Esophagus muscularis mucosa (tissue), 4 donors: ENCODE measurements around the gene ZNF469. TPM values are rescaled to one million over a fixed set of nuclear protein-coding genes. Genes with fewer than 3 reads are reported as not detected.

ENCODE experiments used
- DNase-seq: peaks from one replicate; pipeline ENCODE4 v3.0.0-alpha.2; 2017; ENCODE audit errors: extremely low spot score
- H3K27ac ChIP-seq, 4 donors: fragments of 200-600 bp; sonication (generic); replicated peaks in 1 of 4; 1 replicate in 3 of 4; 2 replicates in 1 of 4; pipeline ENCODE4 v1.5.1; 2016 to 2019; ENCODE audit warnings: mild to moderate bottlenecking in 1 of 4
- H3K27me3 ChIP-seq, 4 donors: fragments of 200-600 bp; sonication (generic); one replicate each; pipeline versions ENCODE4 v1.5.1 to v1.6.0; 2016 to 2019
- H3K36me3 ChIP-seq, 4 donors: fragments of 200-600 bp; sonication (generic); one replicate each; pipeline ENCODE4 v1.5.1; 2016 to 2019
- H3K4me1 ChIP-seq, 4 donors: fragments of 200-600 bp; sonication (generic); one replicate each; pipeline ENCODE4 v1.5.1; 2016 to 2019
- H3K4me3 ChIP-seq, 4 donors: fragments of 200-600 bp; sonication (generic); 1 replicate in 2 of 4; 2 replicates in 2 of 4; pipeline ENCODE4 v1.5.1; 2016 to 2019; ENCODE audit warnings: mild to moderate bottlenecking in 4 of 4, moderate library complexity in 1 of 4
- H3K9me3 ChIP-seq, 4 donors: fragments of 200-600 bp; sonication (generic); 1 replicate in 3 of 4; 2 replicates in 1 of 4; pipeline ENCODE4 v1.5.1; 2016 to 2019
- CTCF ChIP-seq, 3 experiments: fragments of 200-600 bp in 2 of 3; fragments of 450-650 bp in 1 of 3; sonication (generic) in 2 of 3; IDR thresholded peaks; one replicate each; pipeline ENCODE4 v1.5.1; 2017 to 2019; ENCODE audit warnings: antibody characterized with exemption in 3 of 3, mild to moderate bottlenecking in 2 of 3, moderate library complexity in 1 of 3
- EP300 ChIP-seq: sonication (generic); formaldehyde crosslinking; IDR thresholded peaks from one replicate; pipeline ENCODE4 v1.6.1; 2017; ENCODE audit warnings: antibody characterized with exemption
- POLR2A ChIP-seq: fragments of 450-650 bp; IDR thresholded peaks from one replicate; pipeline ENCODE4 v1.6.1; 2017; ENCODE audit warnings: antibody characterized with exemption, moderate library complexity, mild to moderate bottlenecking, low read depth
- POLR2AphosphoS5 ChIP-seq, 2 donors: sonication (generic); formaldehyde crosslinking; IDR thresholded peaks; one replicate each; pipeline ENCODE4 v1.6.1; 2017; ENCODE audit warnings: antibody characterized with exemption in 2 of 2
- WGBS: methylation state at CpG from one replicate; pipeline ENCODE4 v1.1.5; 2018; 5-methylcytosine and 5-hydroxymethylcytosine counted together
- intact Hi-C: fragments of 100-400 bp; cut with DNase I; formaldehyde crosslinking; loops from one replicate; pipeline ENCODE4 v1.15.1; 2023
- total RNA-seq, 4 donors: library from RNA; depleted of rRNA; stranded (reverse); fragments of >200 nt; gene quantifications; one replicate each; pipeline versions ENCODE4 v1.1.0 to v1.2.1, GENCODE V29; 2016

Gene ZNF469
- total RNA-seq, 4 donors from 2014 or later: 1.2 to 3.7 (median 2.2) TPM

DNA sequence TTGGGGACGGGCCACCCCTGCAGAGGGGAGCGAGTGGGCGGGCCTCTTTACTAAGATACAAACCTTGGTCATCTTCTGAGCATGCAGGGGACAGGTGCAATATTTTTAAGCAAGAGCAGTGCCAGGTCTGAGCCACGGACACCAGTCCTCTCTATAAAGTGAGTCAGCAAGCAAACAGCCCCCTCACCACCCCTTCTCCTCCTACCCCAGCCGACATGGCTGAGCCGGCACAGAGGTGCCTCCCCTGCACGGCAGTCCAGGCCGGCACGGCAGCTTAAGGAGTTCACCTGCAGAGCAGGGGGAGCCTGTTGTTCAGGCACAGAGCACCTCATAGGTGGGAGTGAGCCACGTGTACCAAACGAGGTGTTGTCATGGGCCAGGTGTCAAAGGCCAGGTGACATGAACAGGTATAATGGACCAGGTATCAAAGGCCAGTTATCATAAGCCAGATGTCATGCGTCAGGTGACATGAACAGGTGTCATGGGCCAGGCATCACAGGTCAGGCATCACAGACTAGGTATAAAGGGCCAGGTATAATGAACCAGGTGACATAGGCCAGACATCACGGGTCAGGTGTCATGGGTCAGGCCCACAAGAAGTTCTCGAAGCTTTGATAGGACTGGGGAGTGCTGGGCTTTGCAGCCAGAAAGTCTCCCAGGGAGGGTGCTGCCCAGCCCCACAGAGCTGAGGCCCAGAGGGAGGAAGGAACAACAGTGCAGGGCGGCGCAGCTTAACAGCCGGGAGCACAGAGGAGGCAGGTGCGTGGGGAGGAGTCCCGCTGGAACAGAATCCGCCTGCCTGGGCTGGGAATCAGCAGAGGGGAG is 42.6 kb upstream of the ZNF469 start:
- no peaks in the 10 kb centered on the region for H3K27me3 ChIP-seq
- H3K4me1 ChIP-seq: no peaks in the 10 kb centered on the region
- intact Hi-C loops: no loop called here
- H3K27ac ChIP-seq: no peak overlapping the region
- DNase-seq: no peak
- H3K9me3 ChIP-seq: peaks cover 0 to 8% (median 0%) of the 10 kb centered on the region in 4 donors
- H3K36me3 ChIP-seq: no peaks in the 10 kb centered on the region
- 80% methylated on average over 20 of the region's 20 CpGs for WGBS
- H3K4me3 ChIP-seq: no peak overlapping the region
- TF ChIP-seq EP300 (no peak), CTCF (IDR thresholded peaks at IDR 0.05) (no peak), POLR2AphosphoS5 (IDR thresholded peaks at IDR 0.05) (no peak), POLR2A (no peak)

GRCh38 chr16:88340755-88341150 is 42.0 kb upstream of the ZNF469 start:
- DNase-seq: no peak
- intact Hi-C loops: no loop called here
- Histone ChIP-seq H3K27ac (no peak overlapping the region), H3K36me3 (no peaks in the 10 kb centered on the region), H3K4me3 (no peak overlapping the region), H3K27me3 (no peaks in the 10 kb centered on the region), H3K9me3 (peaks cover 0 to 8% (median 0%) of the 10 kb centered on the region in 4 donors), H3K4me1 (no peaks in the 10 kb centered on the region)
- TF ChIP-seq POLR2A: no peak
- no peak for TF ChIP-seq EP300
- 87% methylated on average over 7 of the region's 11 CpGs for WGBS

DNA sequence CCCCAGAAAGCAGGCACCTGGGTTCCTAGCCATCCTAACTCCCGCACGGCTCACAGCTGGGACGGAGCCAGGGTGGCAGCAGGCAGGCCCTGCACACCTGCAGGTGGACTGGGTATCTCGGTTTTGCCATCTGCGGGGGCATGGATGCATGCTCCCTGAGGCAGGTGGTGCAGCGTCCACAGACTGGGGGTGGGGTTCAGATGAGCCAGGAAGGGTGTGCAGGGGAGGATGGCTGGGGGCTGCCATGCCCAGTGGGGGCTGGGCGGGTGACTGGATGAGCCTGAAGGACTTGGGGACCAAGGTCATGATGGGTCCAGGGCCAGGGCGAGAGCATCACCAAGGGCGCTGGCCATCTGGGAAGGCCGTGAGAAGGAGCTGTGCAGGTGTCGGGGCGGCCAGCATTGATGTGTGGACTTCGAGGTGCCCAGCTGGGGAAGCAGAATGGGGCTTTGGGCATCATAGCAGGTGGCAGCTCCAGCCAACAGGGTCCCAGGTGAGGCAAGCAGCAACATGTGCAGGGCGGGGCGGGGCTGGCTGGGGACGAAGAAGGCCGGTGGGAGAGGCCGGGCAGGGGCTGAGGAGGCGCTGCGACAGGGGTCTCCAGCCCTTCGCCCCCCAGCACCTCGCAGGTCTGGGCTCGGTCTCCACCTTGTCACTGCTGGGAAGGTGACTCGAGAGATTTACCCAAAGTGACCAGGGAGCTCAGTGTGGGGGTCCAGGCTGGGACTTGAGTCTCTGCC is 41.0 kb upstream of the ZNF469 start:
- Histone ChIP-seq H3K27me3 (no peaks in the 10 kb centered on the region), H3K9me3 (peaks cover 0 to 8% (median 0%) of the 10 kb centered on the region in 4 donors), H3K36me3 (no peaks in the 10 kb centered on the region), H3K4me3 (no peak overlapping the region), H3K4me1 (no peaks in the 10 kb centered on the region), H3K27ac (no peak overlapping the region)
- no peak for TF ChIP-seq CTCF (IDR thresholded peaks at IDR 0.05)
- no peak for TF ChIP-seq POLR2AphosphoS5 (IDR thresholded peaks at IDR 0.05)
- no peak for TF ChIP-seq EP300
- TF ChIP-seq POLR2A: no peak
- WGBS: 94% methylated on average over 22 of the region's 24 CpGs
- intact Hi-C loops: no loop called here
- no peak for DNase-seq

- Histone ChIP-seq H3K27me3 (no peaks in the 10 kb centered on the region), H3K36me3 (no peaks in the 10 kb centered on the region), H3K9me3 (peaks cover 0 to 8% (median 0%) of the 10 kb centered on the region in 4 donors), H3K4me1 (no peaks in the 10 kb centered on the region), H3K4me3 (no peak overlapping the region), H3K27ac (no peak overlapping the region)
- intact Hi-C loops: no loop called here
- 90% methylated on average over 7 of the region's 16 CpGs for WGBS
- DNase-seq: no peak
- no peak for TF ChIP-seq EP300
- no peak for TF ChIP-seq POLR2A
- no peak for TF ChIP-seq POLR2AphosphoS5 (IDR thresholded peaks at IDR 0.05)
- TF ChIP-seq CTCF (IDR thresholded peaks at IDR 0.05): no peak
These were observed 40.3 kb upstream of the ZNF469 start for GRCh38 chr16:88342491-88342890.

GRCh38 chr16:88343271-88343791 is 39.4 kb upstream of the ZNF469 start:
- Histone ChIP-seq H3K27me3 (no peaks in the 10 kb centered on the region), H3K9me3 (peaks cover 0 to 8% (median 0%) of the 10 kb centered on the region in 4 donors), H3K27ac (no peak overlapping the region), H3K4me3 (no peak overlapping the region), H3K4me1 (no peaks in the 10 kb centered on the region), H3K36me3 (no peaks in the 10 kb centered on the region)
- TF ChIP-seq POLR2A (no peak), POLR2AphosphoS5 (IDR thresholded peaks at IDR 0.05) (no peak), CTCF (IDR thresholded peaks at IDR 0.05) (no peak), EP300 (no peak)
- DNase-seq: no peak
- WGBS: 84% methylated on average over 7 of the region's 8 CpGs
- intact Hi-C loops: no loop called here
